ENCODE results near the gene HBE1. TPM values are rescaled to one million over a fixed set of nuclear protein-coding genes. Genes with fewer than 3 reads are reported as not detected.

HBE1 gene
- total and polyA plus RNA-seq, 8 donors: 4.2 to 41.6 (median 16.3) TPM; not detected in 2

GRCh38 chr11:5276697-5277096 lies 7.0 kb upstream of the HBE1 start:
- H3K27me3 ChIP-seq: no peaks in the 10 kb centered on the region
- H3K4me3 ChIP-seq: no peak overlapping the region
- no peak for TF ChIP-seq CTCF (IDR thresholded peaks at IDR 0.05)
- H3K36me3 ChIP-seq: no peaks in the 10 kb centered on the region
- no peaks in the 10 kb centered on the region for H3K4me1 ChIP-seq
- no peak for DNase-seq
- no peaks in the 10 kb centered on the region for H3K9me3 ChIP-seq
- no peak for ATAC-seq
- intact Hi-C loops (cut with DNase I): no loop called here
- H3K27ac ChIP-seq: no peak overlapping the region

- TF ChIP-seq CTCF (IDR thresholded peaks at IDR 0.05): no peak
- no peak for ATAC-seq
- intact Hi-C loops (cut with DNase I): no loop called here
- Histone ChIP-seq H3K36me3 (no peaks in the 10 kb centered on the region), H3K27ac (no peak overlapping the region), H3K4me3 (no peak overlapping the region), H3K9me3 (no peaks in the 10 kb centered on the region), H3K4me1 (no peaks in the 10 kb centered on the region), H3K27me3 (no peaks in the 10 kb centered on the region)
- DNase-seq: no peak
These were observed 5.8 kb upstream of the HBE1 start for GRCh38 chr11:5275369-5276110.

GRCh38 chr11:5274395-5274794 lies 4.7 kb upstream of the HBE1 start:
- no peaks in the 10 kb centered on the region for H3K4me1 ChIP-seq
- no peak for TF ChIP-seq CTCF (IDR thresholded peaks at IDR 0.05)
- DNase-seq (no peak), ATAC-seq (no peak)
- H3K27ac ChIP-seq: no peak overlapping the region
- intact Hi-C loops (cut with DNase I): no loop called here
- H3K36me3 ChIP-seq: no peaks in the 10 kb centered on the region
- no peaks in the 10 kb centered on the region for H3K27me3 ChIP-seq
- H3K9me3 ChIP-seq: no peaks in the 10 kb centered on the region
- H3K4me3 ChIP-seq: no peak overlapping the region

- Histone ChIP-seq H3K9me3 (no peaks in the 10 kb centered on the region), H3K4me1 (no peaks in the 10 kb centered on the region), H3K27me3 (no peaks in the 10 kb centered on the region), H3K4me3 (no peak overlapping the region), H3K36me3 (no peaks in the 10 kb centered on the region), H3K27ac (no peak overlapping the region)
- ATAC-seq: no peak
- TF ChIP-seq CTCF (IDR thresholded peaks at IDR 0.05): no peak
- intact Hi-C loops (cut with DNase I): no loop called here
- DNase-seq: no peak
These were observed 2.8 kb upstream of the HBE1 start for GRCh38 chr11:5272395-5273017.

GRCh38 chr11:5267033-5267563 lies 2.6 kb downstream of the HBE1 start:
- no peak overlapping the region for H3K4me3 ChIP-seq
- no peak for DNase-seq
- no peaks in the 10 kb centered on the region for H3K4me1 ChIP-seq
- no peaks in the 10 kb centered on the region for H3K36me3 ChIP-seq
- H3K9me3 ChIP-seq: peaks cover 0 to under 1% of the 10 kb centered on the region in 2 donors
- ATAC-seq: no peak
- no peak overlapping the region for H3K27ac ChIP-seq
- H3K27me3 ChIP-seq: no peaks in the 10 kb centered on the region
- intact Hi-C loops (cut with DNase I): no loop called here
- TF ChIP-seq CTCF (IDR thresholded peaks at IDR 0.05): no peak
